T-cell (primary cell): Measurements from ENCODE around the gene RPL32. TPM values are rescaled to one million over a fixed set of nuclear protein-coding genes. Genes with fewer than 3 reads are reported as not detected.

Experiments used
- ATAC-seq, 4 experiments: fragments of 200-7000 bp in 3 of 4; fragments of 150-1000 bp in 1 of 4; cut with Tn5 transposase; replicated peaks in 1 of 4; 1 replicate in 3 of 4; 2 replicates in 1 of 4; pipeline ENCODE4 v1.10.0; 2021; ENCODE audit warnings: moderate library complexity in 3 of 4, mild to moderate bottlenecking in 2 of 4, moderate number of reproducible peaks in 1 of 4
- CTCF ChIA-PET, 2 donors: fragments of 300-600 bp; sonication (Branson Sonifier 250); formaldehyde crosslinking; loops; one replicate each; lab custom pipeline; 2022; ENCODE audit warnings: antibody characterized with exemption in 2 of 2; lab: Charles Lee
- POLR2A ChIA-PET, 2 donors: fragments of 300-600 bp; sonication (Branson Sonifier 250); formaldehyde crosslinking; loops; one replicate each; lab custom pipeline; 2022; ENCODE audit warnings: antibody characterized with exemption in 2 of 2; lab: Charles Lee
- DNase-seq, 35 experiments: peaks; one replicate each; pipeline versions ENCODE4 v3.0.0 to v3.0.0-alpha.2; 2013 to 2023
- H3K27ac ChIP-seq: one replicate; pipeline ENCODE4 v1.5.1; 2013; ENCODE audit warnings: low read length
- H3K27me3 ChIP-seq, 2 experiments: replicated peaks in 1 of 2; 1 replicate in 1 of 2; 2 replicates in 1 of 2; pipeline versions ENCODE4 v1.6.1 to v1.7.0; 2013; ENCODE audit warnings: low read length in 1 of 2, mixed read lengths in 1 of 2; ENCODE audit not compliant: control insufficient read depth in 2 of 2, insufficient read depth in 2 of 2; ENCODE audit errors: extremely low read depth in 1 of 2
- H3K36me3 ChIP-seq, 2 donors: 1 replicate in 1 of 2; 2 replicates in 1 of 2; pipeline versions ENCODE4 v1.6.1 to v1.7.0; 2013; ENCODE audit warnings: low read length in 1 of 2; ENCODE audit not compliant: control insufficient read depth in 2 of 2, insufficient read depth in 1 of 2; ENCODE audit errors: extremely low read depth in 1 of 2
- H3K4me1 ChIP-seq, 2 experiments: 1 replicate in 1 of 2; 2 replicates in 1 of 2; pipeline versions ENCODE4 v1.6.1 to v1.7.0; 2013; ENCODE audit warnings: low read length in 2 of 2, mixed read lengths in 1 of 2; ENCODE audit not compliant: insufficient read depth in 2 of 2, control insufficient read depth in 1 of 2; ENCODE audit errors: extremely low read depth in 1 of 2
- H3K4me3 ChIP-seq, 2 donors: 1 replicate in 1 of 2; 2 replicates in 1 of 2; pipeline versions ENCODE4 v1.5.1 to v1.7.0; 2013; ENCODE audit warnings: mild to moderate bottlenecking in 2 of 2, low read length in 1 of 2, moderate library complexity in 1 of 2; ENCODE audit not compliant: control insufficient read depth in 1 of 2; ENCODE audit errors: extremely low read depth in 1 of 2
- H3K9me3 ChIP-seq: 2 replicates; pipeline ENCODE4 v1.7.0; 2013
- H3K27ac Mint-ChIP-seq, 2 donors: one replicate each; pipeline ENCODE4 v1.8.0; 2020 to 2021; ENCODE audit warnings: mild to moderate bottlenecking in 2 of 2, mixed read lengths in 2 of 2
- H3K27me3 Mint-ChIP-seq, 2 donors: one replicate each; pipeline ENCODE4 v1.8.0; 2021 to 2022; ENCODE audit warnings: mixed read lengths in 2 of 2
- H3K36me3 Mint-ChIP-seq: one replicate; pipeline ENCODE4 v1.8.0; 2021; ENCODE audit warnings: mixed read lengths
- H3K4me1 Mint-ChIP-seq, 3 donors: one replicate each; pipeline ENCODE4 v1.8.0; 2020 to 2022; ENCODE audit warnings: mixed read lengths in 3 of 3, mild to moderate bottlenecking in 1 of 3
- H3K4me3 Mint-ChIP-seq, 3 donors: one replicate each; pipeline ENCODE4 v1.8.0; 2020 to 2022; ENCODE audit warnings: mild to moderate bottlenecking in 3 of 3, mixed read lengths in 3 of 3, moderate library complexity in 3 of 3
- H3K9me3 Mint-ChIP-seq, 3 donors: one replicate each; pipeline ENCODE4 v1.8.0; 2020 to 2022; ENCODE audit warnings: mixed read lengths in 3 of 3
- WGBS: methylation state at CpG from one replicate; pipeline ENCODE4 v1.1.5; 2013; ENCODE audit warnings: missing lambda C conversion rate; ENCODE audit not compliant: insufficient coverage; 5-methylcytosine and 5-hydroxymethylcytosine counted together
- total RNA-seq, 35 experiments: library from RNA in 6 of 35; stranded (reverse) in 6 of 35; fragments of 120-200 nt in 1 of 35; gene quantifications; one replicate each; pipeline versions ENCODE4 v1.2.1 to v1.2.4 and lab custom pipeline; 2013 to 2026

Gene RPL32
- total RNA-seq, 5 donors from 2014 or later (not counting 1 experiment from before 2014, with no cell fraction given), result 3,117 to 3,787 (median 3,363) TPM

- Mint-ChIP-seq H3K4me1 (peaks cover 4 to 16% (median 15%) of the 10 kb centered on the region in 3 donors), H3K4me3 (no peak overlapping the region), H3K36me3 (no peaks in the 10 kb centered on the region), H3K9me3 (no peaks in the 10 kb centered on the region), H3K27me3 (peaks cover 0 to 6% of the 10 kb centered on the region in 2 donors), H3K27ac (no peak overlapping the region)
- DNase-seq, result no peak
- Histone ChIP-seq H3K4me3 (no peak overlapping the region), H3K27me3 (peaks cover 0 to 24% of the 10 kb centered on the region in 2 experiments), H3K9me3 (no peaks in the 10 kb centered on the region), H3K4me1 (peaks cover 0 to 16% of the 10 kb centered on the region in 2 experiments), H3K36me3 (no peaks in the 10 kb centered on the region), H3K27ac (no peak overlapping the region)
- ChIA-PET CTCF (no interaction called here), POLR2A (interaction anchor here (0.5 kb wide), 2 partner anchors 54 to 146 kb away, joined by 5 read pairs; no protein-coding TSS in a partner anchor)
- ATAC-seq, result no peak
- 78% methylated on average over 6 of the region's 7 CpGs for WGBS
Measured at GRCh38 chr3:12799525-12800440, 41.6 kb downstream of the RPL32 start.

DNA sequence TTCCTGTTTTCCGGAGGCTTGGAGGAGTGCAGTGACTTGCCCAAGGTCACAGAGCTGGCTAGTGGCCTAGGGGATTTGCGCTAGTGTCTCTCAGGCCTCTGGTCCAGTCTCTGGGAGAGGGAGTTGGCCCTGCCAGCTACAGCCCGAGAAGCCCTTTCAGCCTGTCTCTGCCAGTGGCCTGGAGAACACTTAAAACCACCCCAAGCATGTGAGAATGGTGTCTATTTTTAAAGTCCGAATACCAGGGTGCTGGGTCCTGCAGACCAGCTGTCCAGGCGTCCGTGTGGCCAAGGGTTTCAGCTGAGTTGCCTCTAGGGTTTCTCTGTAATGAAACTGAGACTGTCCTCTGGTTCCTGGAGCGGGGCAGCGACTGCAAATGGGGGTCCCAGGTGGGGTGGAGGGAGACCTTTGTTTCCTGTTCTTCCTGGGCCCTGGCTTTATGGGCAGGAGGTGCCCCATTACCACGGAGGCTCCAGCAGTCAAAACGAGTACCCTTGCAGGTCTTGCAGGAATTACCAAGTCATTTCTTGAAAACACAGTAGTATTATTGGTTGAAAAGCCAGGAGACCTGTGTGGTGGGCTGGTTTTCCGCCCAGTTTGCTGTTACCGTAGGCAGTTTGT is 42.7 kb downstream of the RPL32 start:
- POLR2A ChIA-PET, result no interaction called here
- Mint-ChIP-seq H3K4me3 (peak overlapping the region in 1 of 3 donors; percentile 88), H3K27ac (peak overlapping the region in 1 of 2 donors; percentile 41), H3K36me3 (no peaks in the 10 kb centered on the region), H3K4me1 (peaks cover 4 to 16% (median 15%) of the 10 kb centered on the region in 3 donors), H3K9me3 (no peaks in the 10 kb centered on the region), H3K27me3 (peaks cover 0 to 6% of the 10 kb centered on the region in 2 donors)
- WGBS, result 88% methylated on average over 5 of the region's 12 CpGs
- no peak for DNase-seq
- ATAC-seq, result no peak
- peaks cover 0 to 16% of the 10 kb centered on the region in 2 experiments for H3K4me1 ChIP-seq
- peaks cover 0 to 24% of the 10 kb centered on the region in 2 experiments for H3K27me3 ChIP-seq
- no peak overlapping the region for H3K4me3 ChIP-seq
- no peak overlapping the region for H3K27ac ChIP-seq
- H3K9me3 ChIP-seq, result no peaks in the 10 kb centered on the region
- CTCF ChIA-PET, result interaction anchor here in 1 of 2 donors (1.1 kb wide), 1 partner anchor 15 kb away, joined by 3 read pairs; no protein-coding TSS in a partner anchor
- no peaks in the 10 kb centered on the region for H3K36me3 ChIP-seq

DNA sequence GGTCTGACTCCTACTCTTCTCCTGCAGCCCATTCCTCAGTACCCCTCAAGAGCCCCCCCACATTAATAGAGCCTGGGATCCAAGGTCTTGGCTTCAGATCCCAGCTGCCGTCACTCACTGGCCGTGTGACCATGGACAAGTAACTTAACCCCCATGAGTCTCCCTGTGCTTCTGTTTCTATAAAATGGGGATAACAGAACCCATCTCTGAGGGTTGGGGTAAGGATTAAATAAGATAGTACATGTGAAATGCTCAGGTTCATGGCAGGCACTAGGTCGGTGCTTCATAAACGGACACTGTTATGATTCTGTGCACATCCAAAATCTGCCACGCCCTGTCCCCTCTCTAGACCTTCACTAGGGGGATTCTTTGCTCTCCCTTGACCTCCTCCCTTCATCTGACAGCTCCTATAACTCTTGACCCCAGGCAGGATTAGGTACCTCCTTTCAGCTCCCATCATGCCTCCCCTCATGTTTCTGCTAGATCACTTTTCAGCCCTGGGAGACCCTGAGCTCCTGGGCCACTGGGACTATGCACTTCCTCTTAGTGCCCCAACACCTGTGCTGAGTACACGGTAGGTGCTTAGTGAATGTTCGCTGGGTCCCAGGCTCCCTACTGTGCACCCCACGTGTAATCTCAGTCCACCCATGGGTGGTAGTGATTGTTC is 43.3 kb downstream of the RPL32 start:
- peaks cover 4 to 16% (median 15%) of the 10 kb centered on the region in 3 donors for H3K4me1 Mint-ChIP-seq

GRCh38 chr3:12797124-12797891 is 44.1 kb downstream of the RPL32 start:
- Histone ChIP-seq H3K9me3 (no peaks in the 10 kb centered on the region), H3K4me3 (peak overlapping the region in 1 of 2 donors; percentile 60), H3K4me1 (peaks cover 0 to 16% of the 10 kb centered on the region in 2 experiments), H3K27ac (no peak overlapping the region), H3K36me3 (no peaks in the 10 kb centered on the region), H3K27me3 (peaks cover 0 to 29% of the 10 kb centered on the region in 2 experiments)
- WGBS, result 83% methylated on average over 3 of the region's 17 CpGs
- Mint-ChIP-seq H3K4me1 (peaks cover 4 to 16% (median 15%) of the 10 kb centered on the region in 3 donors), H3K27me3 (peaks cover 0 to 9% of the 10 kb centered on the region in 2 donors), H3K27ac (peak overlapping the region in 1 of 2 donors; percentile 41), H3K4me3 (peak overlapping the region; percentile 81 to 88 (median 86)), H3K9me3 (no peaks in the 10 kb centered on the region), H3K36me3 (no peaks in the 10 kb centered on the region)
- DNase-seq (no peak), ATAC-seq (peak in 1 of 4 experiments; percentile 10)
- POLR2A ChIA-PET, result interaction anchor here (0.6 to 0.7 kb wide), 2 partner anchors 19 to 198 kb away, joined by 4 to 7 read pairs; no protein-coding TSS in a partner anchor
- CTCF ChIA-PET, result interaction anchor here (1.0 to 2.4 kb wide), 3 partner anchors 10 to 13 kb away, joined by 4 to 14 read pairs (median 4); no protein-coding TSS in a partner anchor

More for the DNA sequence above, 43.3 kb downstream of the RPL32 start:
- H3K27me3 ChIP-seq, result peaks cover 0 to 24% of the 10 kb centered on the region in 2 experiments
- 63% methylated on average over 4 of the region's 8 CpGs for WGBS
- no peak overlapping the region for H3K4me3 ChIP-seq
- Mint-ChIP-seq H3K27me3 (peaks cover 0 to 6% of the 10 kb centered on the region in 2 donors), H3K27ac (peak overlapping the region in 1 of 2 donors; percentile 41), H3K36me3 (no peaks in the 10 kb centered on the region), H3K9me3 (no peaks in the 10 kb centered on the region), H3K4me3 (peak overlapping the region; percentile 50 to 88 (median 61))
- POLR2A ChIA-PET, result no interaction called here
- ATAC-seq (no peak), DNase-seq (no peak)
- H3K4me1 ChIP-seq, result peaks cover 0 to 16% of the 10 kb centered on the region in 2 experiments
- no peak overlapping the region for H3K27ac ChIP-seq
- no peaks in the 10 kb centered on the region for H3K36me3 ChIP-seq
- CTCF ChIA-PET, result interaction anchor here in 1 of 2 donors (1.1 to 2.4 kb wide), 2 partner anchors 12 to 14 kb away, joined by 3 to 14 read pairs; no protein-coding TSS in a partner anchor
- H3K9me3 ChIP-seq, result no peaks in the 10 kb centered on the region

DNA sequence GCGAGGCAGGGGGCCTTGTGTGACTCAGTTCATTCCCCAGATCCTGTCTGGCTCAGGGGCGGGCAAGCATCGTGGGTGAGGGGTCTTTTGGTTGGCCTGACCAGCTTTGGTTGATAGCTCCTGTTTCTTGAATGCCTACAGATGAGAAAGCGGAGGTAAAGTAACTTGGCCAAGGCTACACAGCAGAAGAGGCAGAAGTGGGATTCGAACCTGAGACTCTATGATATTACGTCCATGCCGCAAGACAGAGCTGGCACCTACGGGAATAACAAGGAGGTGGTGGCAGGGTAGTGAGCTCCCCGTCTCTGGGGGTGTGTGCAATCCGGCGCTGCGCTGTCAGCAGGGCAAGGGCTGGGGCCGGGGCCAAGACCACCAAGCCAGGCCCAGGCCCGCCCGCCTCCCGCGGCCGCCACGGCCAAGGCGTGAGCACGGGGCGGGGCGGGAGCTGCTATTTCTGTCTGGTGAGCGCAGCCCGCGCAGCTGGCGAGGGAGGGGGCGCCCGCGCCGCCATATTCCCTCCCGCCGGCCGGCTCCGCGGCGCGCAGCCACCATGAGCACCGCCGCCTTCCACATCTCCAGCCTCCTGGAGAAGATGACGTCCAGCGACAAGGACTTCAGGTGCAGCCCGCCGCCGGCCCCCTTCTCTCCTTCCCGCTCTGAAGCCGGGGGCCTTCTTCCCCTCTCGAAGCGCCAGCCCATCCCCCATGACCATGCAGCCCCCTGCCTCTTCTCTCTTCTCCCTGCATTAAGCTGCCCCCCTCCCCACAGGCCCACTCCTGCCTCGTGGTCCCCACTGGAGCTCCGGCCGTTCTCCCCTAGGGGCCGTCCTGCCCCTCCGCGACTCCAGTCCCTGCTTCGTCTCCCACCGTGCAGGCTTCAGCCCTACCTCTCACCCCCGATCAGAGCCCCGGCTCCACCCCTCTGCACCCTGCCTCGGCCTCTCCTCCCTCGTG is 44.9 kb downstream of the RPL32 start, which contains the start of gene CAND2:
CAND2 (plus strand) TSS at position 510 of the 953 bp plus-strand sequence; CDS start at position 551, 41 bp downstream.
- POLR2A ChIA-PET, result interaction anchor here (0.6 to 0.7 kb wide), 3 partner anchors 20 to 771 kb away, joined by 3 to 7 read pairs (median 4); no protein-coding TSS in a partner anchor
- Histone ChIP-seq H3K27ac (no peak within 1 kb of the TSS), H3K9me3 (no peaks in the 10 kb centered on the region), H3K4me3 (peak within 1 kb of the TSS; percentile 60 to 67), H3K27me3 (peaks cover 0 to 29% of the 10 kb centered on the region in 2 experiments), H3K36me3 (no peaks in the 10 kb centered on the region), H3K4me1 (peaks cover 0 to 16% of the 10 kb centered on the region in 2 experiments)
- peak; percentile 79 to 90 (median 84) for ATAC-seq
- CTCF ChIA-PET, result interaction anchor here (0.7 to 2.4 kb wide), 5 partner anchors 9 to 47 kb away, joined by 3 to 14 read pairs (median 4); no protein-coding TSS in a partner anchor
- H3K27me3 Mint-ChIP-seq, result peaks cover 0 to 9% of the 10 kb centered on the region in 2 donors
- peaks cover 4 to 16% (median 15%) of the 10 kb centered on the region in 3 donors for H3K4me1 Mint-ChIP-seq
- H3K4me3 Mint-ChIP-seq, result peak within 1 kb of the TSS; percentile 81 to 88 (median 86)
- H3K36me3 Mint-ChIP-seq, result no peaks in the 10 kb centered on the region
- H3K9me3 Mint-ChIP-seq, result no peaks in the 10 kb centered on the region
- peak in 28 of 35 experiments; percentile 11 to 63 (median 37) for DNase-seq
- peak within 1 kb of the TSS; percentile 55 to 66 for H3K27ac Mint-ChIP-seq
- WGBS, result 11% methylated on average over 60 of the region's 61 CpGs
